ENCODE data around the gene PPP1R1A. TPM values are rescaled to one million over a fixed set of nuclear protein-coding genes. Genes with fewer than 3 reads are reported as not detected.

The PPP1R1A gene
- total and polyA plus RNA-seq, 9 of the 15 experiments (the other 6 are each of a cell fraction or from before 2014, with no cell fraction given): not detected

DNA sequence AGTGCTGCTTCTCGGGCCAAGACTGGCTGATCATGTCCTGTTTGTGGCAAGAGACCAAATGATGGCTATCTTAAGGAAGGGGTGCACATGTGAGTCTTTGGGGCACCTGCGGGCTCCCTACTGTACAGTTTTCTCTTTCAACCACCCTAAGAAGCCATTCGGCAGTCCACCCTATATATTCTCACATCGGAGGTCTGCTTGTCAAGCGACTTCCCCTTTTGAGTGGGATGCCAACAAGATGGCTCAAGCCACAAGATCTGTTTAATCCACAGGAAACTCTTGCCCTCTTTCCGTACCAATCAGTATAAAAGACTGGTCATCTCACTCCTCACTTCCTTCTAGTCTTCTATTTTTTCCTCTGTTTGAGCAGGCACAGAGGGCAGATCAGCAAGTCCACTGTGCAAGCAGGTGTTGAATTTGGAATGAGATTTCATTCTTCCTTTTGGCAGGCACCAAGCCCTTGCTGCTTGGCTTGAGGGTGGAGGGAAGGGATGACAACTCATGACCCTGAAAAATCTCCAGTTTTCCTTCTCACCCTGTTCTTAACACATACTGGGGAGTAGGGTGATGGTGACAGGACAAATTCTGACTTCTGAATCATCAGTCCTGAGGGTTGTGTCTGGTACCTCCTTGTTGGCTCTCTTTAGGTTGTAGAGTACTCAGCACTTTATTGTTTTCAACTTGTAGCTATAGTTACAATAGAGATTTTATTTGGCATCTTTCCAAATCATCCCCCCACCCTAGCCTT is 28.6 kb upstream of the PPP1R1A start:
- intact Hi-C loops (cut with micrococcal nuclease) (no loop called here), in situ Hi-C loops (cut with MboI) (no loop called here)
- H3K4me2 ChIP-seq (ENCODE audit: insufficient read depth, low read length): no peak overlapping the region
- ChIA-PET CTCF (ENCODE audit: low intra/inter-chr PET ratio) (interaction anchor here (0.5 kb wide), 1 partner anchor 933 kb away, joined by 3 read pairs; no protein-coding TSS in a partner anchor), POLR2A (no interaction called here)
- no peaks in the 10 kb centered on the region for H3K79me2 ChIP-seq (ENCODE audit: control insufficient read depth, insufficient read depth, low read length)
- 0% methylated on average over 6 of the region's 6 CpGs for WGBS (ENCODE audit: insufficient coverage, low coverage, missing lambda C conversion rate)
- BruUV-seq (replicated peaks): no TSS peak
- H3K9me3 ChIP-seq (replicated peaks; ENCODE audit: control insufficient read depth, insufficient read depth, low read depth, low read length): no peaks in the 10 kb centered on the region
- no peak for TF ChIP-seq SOX6 (IDR thresholded peaks at IDR 0.05)
- TF ChIP-seq CAMTA2 (CRISPR knock-in tag; conservative IDR thresholded peaks at IDR 0.05): no peak
- no peak for TF ChIP-seq MEIS2 (IDR thresholded peaks at IDR 0.05; ENCODE audit: partially characterized antibody)
- peak; percentile 42; the same call in 1 of the 2 replicates for TF ChIP-seq NFIC (IDR thresholded peaks at IDR 0.05)
- peak; percentile 77 for TF ChIP-seq SPI1 (IDR thresholded peaks at IDR 0.05; ENCODE audit: borderline replicate concordance, low read depth, low read length)
- TF ChIP-seq ETS2 (tag; IDR thresholded peaks at IDR 0.05; ENCODE audit: borderline replicate concordance, poor library complexity, severe bottlenecking): no peak
- no peak for TF ChIP-seq MYC (IDR thresholded peaks at IDR 0.05; ENCODE audit: low read depth, low read length)
- TF ChIP-seq MYC (CRISPR knock-in tag; IDR thresholded peaks at IDR 0.05; ENCODE audit: borderline replicate concordance, low read depth): no peak
- H3K36me3 ChIP-seq (ENCODE audit: control insufficient read depth, insufficient read depth, low read length): no peaks in the 10 kb centered on the region
- H3K27ac ChIP-seq (ENCODE audit: extremely low read depth, low read depth, low read length): no peak overlapping the region
- H3K27me3 ChIP-seq (ENCODE audit: control insufficient read depth in 2 of 2, insufficient read depth in 2 of 2, low read length in 2 of 2): peaks cover 0 to 28% of the 10 kb centered on the region in 2 experiments; a peak in 2 of 5 replicates
- H3K9me1 ChIP-seq (ENCODE audit: control insufficient read depth, insufficient read depth, low read length): no peaks in the 10 kb centered on the region
- H4K20me1 ChIP-seq (replicated peaks; ENCODE audit: control insufficient read depth, insufficient read depth, low read length): no peaks in the 10 kb centered on the region
- H3K4me3 ChIP-seq: no peak overlapping the region
- FAIRE-seq (no peak), DNase-seq (ENCODE audit: extremely low read depth in 1 of 4, low spot score in 3 of 4) (no peak), ATAC-seq (no peak)
- no peak overlapping the region for H2AFZ ChIP-seq (ENCODE audit: low read depth, low read length)
- no peak overlapping the region; a peak in 1 of 4 replicates for H3K9ac ChIP-seq (ENCODE audit: insufficient read depth in 1 of 2, low read depth in 2 of 2, low read length in 2 of 2)
- no peaks in the 10 kb centered on the region for H3K4me1 ChIP-seq (replicated peaks in 1 of 2; ENCODE audit: control insufficient read depth in 2 of 2, insufficient read depth in 2 of 2, low read length in 2 of 2)
